ENCODE measurements around the gene ADAMTS13.
"Not testable (repeated sequence)": the region's sequence is repeated elsewhere in the genome, so short reads cannot be mapped to it uniquely, and the experiment has no call there.

ADAMTS13 gene

DNA sequence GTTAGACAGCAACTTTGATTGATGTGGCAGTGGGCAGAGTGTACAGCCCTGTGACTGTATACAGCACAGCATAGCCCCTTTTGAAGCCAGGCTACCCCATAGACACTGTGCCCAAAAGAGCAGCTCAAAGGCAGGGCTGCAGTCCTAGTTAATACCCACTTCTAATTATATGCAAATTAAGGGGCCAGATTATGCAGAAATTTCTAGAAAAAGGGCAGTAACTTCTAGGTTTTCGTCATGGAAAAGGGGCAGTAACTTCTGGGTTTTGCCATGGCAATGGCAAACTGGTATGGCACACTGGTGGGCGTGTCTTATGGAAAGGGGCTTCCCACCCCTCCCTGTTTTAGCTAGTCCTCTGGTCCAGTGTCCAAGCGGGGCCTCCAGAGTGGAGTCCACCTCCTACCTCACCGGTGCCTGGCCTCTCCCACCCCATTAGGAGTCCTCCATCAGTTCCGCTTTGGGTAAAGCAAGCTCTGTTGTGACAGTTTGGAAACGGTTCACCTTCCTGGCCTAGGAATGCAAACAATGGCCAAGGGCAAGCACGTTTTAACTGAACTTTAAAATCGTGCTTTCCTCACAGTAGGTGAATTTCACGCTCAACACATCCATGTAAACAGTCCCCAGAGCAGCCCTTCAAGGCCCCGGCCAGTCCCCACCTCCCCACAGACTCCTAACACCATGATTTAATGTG is 5.6 kb downstream of the ADAMTS13 start:
- no peak for DNase-seq

DNA sequence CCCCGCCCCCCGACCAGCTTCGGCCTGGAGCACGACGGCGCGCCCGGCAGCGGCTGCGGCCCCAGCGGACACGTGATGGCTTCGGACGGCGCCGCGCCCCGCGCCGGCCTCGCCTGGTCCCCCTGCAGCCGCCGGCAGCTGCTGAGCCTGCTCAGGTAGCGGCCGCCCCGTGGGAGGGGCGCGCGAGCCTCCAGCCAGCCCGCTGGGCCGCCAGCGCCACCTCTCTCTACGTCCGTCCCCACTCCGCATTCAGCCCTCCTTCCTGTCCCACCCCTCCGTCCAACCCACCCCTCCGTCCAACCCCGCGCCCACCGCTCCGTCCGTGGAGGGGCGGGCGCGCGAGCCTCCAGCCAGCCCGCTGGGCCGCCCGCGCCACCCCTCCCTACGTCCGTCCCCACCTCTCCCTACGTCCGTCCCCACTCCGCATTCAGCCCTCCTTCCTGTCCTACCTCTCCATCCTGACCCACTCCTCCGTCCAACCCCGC is 6.5 kb downstream of the ADAMTS13 start:
- peak; percentile 32 for DNase-seq

DNA sequence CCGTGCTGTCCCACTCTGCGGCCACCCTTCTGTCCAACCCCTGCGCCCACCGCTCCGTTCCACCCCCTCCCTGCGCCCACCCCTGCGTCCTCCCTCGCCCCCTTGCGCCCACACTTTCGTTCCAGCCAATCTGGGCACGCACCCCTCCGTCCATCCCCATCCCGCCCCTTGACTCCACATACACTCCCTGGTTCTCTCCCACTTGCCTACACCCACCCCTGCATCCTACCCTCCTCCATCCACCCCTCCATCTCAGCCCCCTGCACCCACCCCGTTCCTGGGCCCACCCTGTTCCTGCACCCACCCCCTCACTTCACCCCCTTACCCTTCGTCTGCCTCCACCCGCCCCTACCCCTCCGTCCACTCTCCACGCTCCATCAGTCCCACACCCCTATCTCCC is 7.0 kb downstream of the ADAMTS13 start:
- no peak for DNase-seq

DNA sequence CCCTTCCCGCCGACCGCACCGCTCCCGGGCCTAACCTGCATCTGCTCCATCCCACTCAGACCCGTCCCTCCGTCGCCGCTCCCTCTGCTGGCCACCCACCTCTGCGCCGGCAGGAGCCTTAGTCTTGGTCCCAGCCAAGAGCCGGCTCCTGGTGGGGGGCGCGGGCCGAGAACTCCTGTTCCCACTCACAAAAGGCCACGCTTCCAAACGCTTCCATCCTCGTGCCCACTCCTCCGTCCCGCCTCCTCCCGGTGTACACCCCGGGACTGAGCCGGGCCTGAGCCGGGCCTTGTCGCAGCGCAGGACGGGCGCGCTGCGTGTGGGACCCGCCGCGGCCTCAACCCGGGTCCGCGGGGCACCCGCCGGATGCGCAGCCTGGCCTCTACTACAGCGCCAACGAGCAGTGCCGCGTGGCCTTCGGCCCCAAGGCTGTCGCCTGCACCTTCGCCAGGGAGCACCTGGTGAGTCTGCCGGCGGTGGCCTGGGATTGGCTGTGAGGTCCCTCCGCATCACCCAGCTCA is 7.5 kb downstream of the ADAMTS13 start:
- no peak for DNase-seq

DNA sequence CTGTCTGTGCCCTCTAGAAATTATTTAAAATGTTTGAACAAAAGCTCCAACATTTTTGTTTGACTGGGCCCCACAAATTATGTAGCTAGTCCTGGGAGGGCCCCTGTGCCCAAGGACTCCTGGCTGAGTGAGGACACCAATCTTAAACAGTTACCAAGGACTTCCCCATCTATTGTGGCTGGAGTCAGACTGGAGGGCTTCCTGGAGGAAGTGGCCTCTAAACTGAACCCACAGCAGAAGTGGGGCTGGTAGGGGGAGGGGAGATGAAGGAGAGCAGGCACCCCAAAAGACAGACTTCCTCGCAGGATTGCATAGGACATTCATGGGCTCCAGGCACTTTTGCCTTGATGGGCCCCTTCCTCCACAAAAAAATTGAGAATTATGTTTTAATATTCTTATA is 8.1 kb downstream of the ADAMTS13 start:
- DNase-seq = no peak

DNA sequence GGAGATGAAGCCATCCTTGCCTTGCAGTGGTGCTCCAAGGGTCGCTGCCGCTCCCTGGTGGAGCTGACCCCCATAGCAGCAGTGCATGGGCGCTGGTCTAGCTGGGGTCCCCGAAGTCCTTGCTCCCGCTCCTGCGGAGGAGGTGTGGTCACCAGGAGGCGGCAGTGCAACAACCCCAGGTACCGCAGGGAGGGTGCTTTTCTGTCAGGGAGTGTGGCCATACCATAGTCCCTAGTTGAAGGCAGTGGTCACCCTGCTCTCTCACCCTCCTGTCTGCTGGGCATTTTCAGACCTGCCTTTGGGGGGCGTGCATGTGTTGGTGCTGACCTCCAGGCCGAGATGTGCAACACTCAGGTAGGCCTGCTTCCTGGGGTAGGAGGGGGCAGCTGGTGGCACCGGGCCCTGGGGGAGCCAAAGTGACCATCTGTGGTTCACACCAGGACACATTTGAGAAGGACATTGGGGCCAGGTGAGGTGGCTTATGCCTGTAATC is 11.2 kb downstream of the ADAMTS13 start:
- no peak for DNase-seq

DNA sequence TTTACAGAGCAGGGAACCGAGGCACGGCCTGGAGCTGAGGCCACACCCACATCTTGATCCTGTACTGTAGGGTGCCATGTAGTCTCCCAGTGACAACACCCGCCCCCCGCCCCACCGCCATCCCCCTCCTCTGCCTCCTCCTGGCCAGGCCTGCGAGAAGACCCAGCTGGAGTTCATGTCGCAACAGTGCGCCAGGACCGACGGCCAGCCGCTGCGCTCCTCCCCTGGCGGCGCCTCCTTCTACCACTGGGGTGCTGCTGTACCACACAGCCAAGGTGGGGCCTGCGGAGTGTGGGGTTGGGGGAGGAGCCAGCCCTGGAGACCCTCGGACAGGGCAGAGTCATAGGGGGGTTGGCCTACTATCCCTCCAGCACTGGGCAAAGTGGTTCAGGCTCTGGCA is 14.5 kb downstream of the ADAMTS13 start:
- no peak for DNase-seq

DNA sequence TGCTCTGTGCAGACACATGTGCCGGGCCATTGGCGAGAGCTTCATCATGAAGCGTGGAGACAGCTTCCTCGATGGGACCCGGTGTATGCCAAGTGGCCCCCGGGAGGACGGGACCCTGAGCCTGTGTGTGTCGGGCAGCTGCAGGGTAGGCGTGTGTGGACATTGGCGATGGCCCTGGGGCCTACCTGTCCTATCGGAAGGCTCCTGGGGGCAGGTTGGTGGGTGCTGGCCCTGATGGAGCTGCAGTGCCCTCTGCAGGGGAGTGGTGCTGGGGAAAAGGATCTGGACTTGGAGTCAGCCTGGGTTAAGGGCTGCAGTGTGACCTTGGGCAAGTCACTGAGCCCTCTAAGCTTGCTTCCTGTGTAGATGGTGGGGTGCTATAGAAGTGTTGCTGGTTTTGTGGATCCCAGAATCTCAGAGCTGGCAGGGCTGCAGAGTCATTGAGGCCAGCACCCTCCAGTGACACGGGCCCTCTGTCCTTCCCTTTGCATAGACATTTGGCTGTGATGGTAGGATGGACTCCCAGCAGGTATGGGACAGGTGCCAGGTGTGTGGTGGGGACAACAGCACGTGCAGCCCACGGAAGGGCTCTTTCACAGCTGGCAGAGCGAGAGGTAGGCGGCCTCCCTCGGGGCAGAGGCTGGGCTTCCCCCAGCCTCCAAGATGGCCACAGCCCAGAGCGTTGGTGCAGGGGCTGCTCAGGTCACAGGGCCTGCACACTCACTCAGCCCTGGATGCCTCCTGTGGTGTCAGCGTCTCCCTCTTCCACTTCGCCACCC is 15.8 kb downstream of the ADAMTS13 start:
- no peak for DNase-seq

DNA sequence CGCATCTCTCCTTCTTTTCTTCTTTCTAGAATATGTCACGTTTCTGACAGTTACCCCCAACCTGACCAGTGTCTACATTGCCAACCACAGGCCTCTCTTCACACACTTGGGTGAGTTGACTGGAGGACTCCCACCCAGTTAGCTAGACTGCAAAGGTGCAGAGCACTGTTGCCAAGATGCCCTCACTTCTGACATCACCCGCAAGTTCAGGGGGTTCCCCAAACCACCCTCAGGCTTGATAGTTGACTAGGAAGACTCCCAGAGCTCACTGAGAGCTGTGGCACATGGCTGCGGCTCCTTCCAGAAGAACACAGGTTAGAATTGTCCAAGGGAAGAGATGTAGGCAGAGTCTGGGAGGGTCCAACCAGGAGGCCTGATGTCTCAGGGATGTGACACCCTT is 17.2 kb downstream of the ADAMTS13 start:
- no peak for DNase-seq

DNA sequence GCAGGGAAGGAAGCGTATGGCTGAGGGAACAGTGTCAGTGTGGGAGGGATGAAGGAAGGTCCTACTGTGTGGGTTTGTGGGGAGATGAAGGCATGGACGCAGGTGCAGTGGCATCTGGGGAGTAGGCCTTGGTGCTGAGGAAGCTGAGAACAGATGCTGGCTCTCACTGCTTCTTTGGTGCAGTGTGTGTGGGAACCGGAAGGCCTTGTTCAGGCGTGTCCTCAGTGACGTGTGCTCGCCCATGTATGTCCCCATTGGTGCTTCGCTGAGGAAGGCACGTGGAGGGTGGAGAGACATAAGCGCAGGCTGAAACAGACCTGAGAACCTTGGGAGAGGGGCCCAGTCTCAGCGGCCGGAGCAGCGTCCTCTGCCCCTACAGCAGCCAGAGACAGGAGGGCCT is 18.7 kb downstream of the ADAMTS13 start:
- DNase-seq = no peak

DNA sequence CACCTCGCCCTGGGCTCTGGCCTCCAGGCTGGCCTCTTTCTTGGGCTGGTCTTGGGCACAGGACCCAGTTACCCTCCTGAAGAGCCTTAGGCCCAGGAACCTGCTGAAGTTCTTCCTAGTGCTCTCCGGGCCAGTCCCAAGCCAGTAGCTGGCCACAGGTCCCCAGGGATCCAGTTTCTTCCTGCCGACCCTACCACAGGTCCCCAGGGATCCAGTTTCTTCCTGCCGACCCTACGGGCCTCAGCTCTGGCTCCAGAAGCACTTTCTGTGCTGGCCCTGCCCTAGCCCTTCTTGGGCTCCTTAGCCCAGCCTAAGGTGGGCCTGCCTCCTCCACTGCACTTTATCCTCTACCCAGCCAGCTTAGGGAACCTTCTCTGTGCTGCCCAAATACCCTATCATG is 19.4 kb downstream of the ADAMTS13 start:
- no peak for DNase-seq

DNA sequence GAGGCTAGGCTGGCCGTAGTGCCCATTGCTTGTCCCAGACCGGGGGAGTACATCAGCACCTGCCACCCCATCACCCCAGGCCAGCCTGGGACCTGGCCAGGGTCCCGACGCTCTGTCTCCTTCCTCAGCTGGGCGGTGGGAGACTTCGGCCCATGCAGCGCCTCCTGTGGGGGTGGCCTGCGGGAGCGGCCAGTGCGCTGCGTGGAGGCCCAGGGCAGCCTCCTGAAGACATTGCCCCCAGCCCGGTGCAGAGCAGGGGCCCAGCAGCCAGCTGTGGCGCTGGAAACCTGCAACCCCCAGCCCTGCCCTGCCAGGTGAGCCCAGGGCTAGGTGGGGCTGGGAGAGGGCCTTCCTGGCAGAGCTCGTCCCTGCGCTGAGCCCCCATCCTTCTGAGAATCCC is 21.1 kb downstream of the ADAMTS13 start:
- no peak for DNase-seq

DNA sequence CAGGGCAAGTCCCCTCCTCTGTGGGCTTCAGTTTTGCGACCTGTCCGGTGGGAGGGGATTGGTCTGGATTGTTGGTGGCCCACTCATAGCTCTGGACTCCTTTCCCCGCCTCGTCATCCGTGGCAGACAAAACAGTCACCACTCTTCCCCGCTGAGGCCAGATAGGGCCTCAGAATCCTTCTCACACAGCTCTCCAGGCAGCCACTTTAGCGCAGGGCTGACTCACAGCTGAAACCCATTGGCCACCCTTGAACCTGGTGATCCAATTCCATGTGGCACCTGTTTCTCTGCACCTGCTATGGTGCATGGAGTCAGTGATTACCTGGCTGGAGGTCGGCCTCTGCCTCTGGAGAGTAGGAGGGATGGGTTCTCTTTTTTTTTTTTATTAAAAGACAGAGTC is 21.8 kb downstream of the ADAMTS13 start:
- no peak for DNase-seq

DNA sequence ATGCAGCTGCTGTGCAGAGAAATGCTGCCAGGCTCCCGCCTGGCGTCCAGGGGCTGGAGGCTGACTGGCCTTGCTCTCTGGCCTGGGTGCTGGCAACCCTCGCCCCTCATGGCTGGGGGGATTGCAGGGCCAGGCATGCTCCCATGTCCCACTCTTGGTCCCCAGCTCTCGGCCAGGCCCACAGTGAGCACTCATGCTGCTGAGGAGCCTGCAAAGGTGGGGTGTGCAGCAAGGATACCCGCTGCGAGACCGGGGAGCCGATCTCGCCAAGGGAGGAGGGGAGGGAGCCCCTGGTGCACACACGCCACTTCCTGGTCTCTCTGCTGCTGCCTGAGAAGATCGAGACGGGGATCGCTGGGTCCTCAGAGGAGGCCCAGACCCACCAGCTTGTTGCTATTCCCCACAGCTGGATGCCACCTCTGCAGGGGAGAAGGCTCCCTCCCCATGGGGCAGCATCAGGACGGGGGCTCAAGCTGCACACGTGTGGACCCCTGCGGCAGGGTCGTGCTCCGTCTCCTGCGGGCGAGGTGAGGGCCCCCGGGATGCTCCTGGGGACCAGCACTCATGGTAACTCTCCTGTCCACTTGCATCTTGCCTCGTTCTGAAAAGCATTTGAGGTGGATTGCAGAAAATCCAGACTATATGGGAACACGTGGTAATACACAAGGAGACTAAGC is 23.3 kb downstream of the ADAMTS13 start:
- no peak for DNase-seq

DNA sequence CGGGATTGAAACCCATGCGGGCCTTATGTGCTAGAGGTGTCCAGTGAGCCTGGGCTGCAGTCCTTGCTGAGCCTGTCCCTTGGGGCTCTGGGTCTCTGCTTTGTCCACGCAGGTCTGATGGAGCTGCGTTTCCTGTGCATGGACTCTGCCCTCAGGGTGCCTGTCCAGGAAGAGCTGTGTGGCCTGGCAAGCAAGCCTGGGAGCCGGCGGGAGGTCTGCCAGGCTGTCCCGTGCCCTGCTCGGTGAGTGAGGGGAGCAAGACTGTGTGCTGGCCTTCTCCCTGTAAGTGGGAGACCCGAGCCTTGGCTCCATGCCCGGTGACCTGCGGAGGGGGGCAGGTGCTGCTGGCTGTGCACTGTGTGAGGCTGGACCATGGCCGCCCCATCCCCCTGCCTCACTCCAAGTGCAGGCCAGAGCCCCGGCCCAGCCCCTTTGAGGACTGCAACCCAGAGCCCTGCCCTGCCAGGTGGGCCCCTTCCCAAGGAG is 26.4 kb downstream of the ADAMTS13 start:
- DNase-seq = no peak

DNA sequence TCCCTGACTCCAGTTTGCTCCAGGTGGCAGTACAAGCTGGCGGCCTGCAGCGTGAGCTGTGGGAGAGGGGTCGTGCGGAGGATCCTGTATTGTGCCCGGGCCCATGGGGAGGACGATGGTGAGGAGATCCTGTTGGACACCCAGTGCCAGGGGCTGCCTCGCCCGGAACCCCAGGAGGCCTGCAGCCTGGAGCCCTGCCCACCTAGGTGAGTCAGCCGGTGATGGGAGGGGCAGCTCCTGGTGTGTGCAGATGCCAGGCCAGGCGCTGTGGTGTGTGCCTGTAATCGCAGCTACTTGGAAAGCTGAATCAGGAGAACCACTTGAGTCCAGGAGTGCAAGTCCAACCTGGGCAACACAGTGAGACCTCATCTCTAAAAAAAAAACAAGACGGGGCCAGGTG is 27.6 kb downstream of the ADAMTS13 start:
- no peak for DNase-seq

DNA sequence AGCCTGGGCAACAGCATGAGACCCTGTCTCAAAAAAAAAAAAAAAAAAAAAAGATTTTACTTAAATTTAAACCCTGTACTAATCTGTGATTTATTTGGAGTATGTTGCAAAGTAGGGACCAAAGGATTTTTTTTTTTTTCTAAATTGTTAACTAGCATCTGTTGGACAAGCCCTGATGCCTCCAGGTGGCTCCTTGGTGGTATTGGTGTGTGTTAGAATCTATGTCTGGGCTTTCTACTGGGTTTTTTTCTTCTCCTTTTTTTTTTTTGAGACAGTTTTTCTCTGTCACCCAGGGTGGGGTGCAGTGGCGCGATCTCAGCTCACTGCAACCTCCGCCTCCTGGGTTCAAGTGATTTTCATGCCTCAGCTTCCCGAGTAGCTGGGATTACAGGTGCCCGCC is 29.7 kb downstream of the ADAMTS13 start:
- not testable (repeated sequence) for DNase-seq

DNA sequence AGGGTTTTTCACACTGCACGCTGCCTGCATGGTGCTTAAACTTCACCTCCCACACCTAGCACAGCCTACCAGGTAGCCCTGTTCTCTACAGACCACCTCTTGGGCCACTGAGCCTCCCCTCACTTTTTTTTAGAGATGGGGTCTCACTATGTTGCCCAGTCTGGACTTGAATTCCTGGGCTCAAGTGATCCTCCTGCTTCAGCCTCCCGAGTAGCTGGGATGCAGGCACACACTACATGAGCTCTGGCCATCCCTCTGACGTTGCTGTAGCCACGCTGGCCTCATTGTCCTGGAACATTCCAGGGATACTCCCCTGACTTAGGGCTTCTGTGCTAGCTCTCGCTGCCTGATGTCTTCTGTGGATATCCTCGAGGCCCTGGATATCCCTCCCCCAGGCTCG is 30.4 kb downstream of the ADAMTS13 start:
- DNase-seq = no peak

DNA sequence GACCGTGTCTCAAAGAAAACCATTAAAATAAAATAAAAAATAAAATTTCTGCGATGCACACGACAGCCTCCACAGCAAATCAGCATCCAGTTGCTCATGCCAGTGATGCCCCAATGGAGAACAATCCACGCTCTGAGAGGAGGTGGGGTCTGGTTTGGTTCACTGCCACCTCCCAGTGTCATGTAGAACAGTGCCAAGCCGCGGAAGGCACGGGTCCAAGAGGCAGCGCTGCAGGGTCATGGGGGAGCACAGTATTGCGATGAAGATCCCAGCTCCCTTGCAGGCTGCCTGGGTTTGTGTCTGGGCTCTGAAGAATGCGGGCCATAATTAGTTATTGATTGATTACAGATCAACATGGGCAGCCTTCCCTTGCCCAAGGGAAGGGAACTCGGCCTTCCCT is 31.5 kb downstream of the ADAMTS13 start:
- DNase-seq = no peak

DNA sequence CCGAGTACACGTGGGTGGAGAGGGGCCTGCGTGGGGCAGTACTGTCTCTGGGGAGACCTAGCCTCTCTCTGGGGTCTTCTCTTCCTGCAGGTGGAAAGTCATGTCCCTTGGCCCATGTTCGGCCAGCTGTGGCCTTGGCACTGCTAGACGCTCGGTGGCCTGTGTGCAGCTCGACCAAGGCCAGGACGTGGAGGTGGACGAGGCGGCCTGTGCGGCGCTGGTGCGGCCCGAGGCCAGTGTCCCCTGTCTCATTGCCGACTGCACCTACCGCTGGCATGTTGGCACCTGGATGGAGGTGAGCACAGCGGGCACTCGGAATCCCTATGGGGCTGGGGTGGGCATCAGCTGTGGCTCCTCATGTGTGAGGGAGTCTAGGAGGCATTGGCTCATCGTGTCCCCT is 32.2 kb downstream of the ADAMTS13 start:
- no peak for DNase-seq

DNA sequence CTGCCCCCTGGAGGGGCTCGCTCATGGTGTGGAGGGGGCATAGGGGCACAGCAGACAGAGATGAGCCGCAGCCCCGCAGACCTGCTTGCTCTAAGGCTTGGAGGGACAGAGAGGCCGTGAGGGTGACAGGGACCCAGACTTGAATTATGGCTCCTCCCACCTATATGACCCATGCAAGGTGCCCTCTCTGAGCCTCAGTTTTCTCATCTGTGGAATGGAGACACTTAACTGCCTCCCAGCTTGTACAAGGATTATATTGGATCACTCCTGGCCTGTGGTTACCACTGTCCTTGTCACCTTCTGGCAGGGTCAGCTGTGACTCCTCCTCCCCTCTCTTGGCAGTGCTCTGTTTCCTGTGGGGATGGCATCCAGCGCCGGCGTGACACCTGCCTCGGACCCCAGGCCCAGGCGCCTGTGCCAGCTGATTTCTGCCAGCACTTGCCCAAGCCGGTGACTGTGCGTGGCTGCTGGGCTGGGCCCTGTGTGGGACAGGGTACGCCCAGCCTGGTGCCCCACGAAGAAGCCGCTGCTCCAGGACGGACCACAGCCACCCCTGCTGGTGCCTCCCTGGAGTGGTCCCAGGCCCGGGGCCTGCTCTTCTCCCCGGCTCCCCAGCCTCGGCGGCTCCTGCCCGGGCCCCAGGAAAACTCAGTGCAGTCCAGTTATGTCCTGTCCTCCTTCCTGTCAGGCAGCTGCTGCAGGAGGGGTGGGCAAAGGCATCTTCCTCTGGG is 32.9 kb downstream of the ADAMTS13 start:
- DNase-seq = no peak

DNA sequence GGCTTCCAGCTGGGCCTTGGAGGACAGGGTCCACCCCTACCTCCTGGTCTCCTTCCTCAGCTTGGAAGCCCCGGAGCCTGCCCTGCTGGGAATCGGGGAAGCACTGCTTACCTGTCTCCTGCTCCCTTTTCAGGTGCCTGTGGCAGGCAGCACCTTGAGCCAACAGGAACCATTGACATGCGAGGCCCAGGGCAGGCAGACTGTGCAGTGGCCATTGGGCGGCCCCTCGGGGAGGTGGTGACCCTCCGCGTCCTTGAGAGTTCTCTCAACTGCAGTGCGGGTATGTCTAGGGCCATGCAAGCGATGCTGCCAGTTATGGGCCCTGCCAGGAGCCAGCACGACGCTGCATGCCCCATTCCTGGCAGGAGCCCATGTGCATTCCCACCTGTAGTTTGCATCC is 33.8 kb downstream of the ADAMTS13 start:
- DNase-seq = no peak

DNA sequence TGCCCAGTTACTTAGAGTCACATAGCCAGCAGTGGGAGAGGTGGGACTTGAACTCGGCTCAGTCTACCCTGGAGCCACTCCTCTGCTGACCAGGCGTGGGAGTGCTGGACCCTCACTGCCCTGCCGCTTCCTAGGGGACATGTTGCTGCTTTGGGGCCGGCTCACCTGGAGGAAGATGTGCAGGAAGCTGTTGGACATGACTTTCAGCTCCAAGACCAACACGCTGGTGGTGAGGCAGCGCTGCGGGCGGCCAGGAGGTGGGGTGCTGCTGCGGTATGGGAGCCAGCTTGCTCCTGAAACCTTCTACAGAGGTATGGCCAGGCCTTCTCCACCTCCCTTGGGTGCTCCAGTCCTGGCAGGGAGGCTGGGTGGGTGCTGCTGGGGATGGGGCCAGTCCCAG is 34.2 kb downstream of the ADAMTS13 start:
- DNase-seq = no peak
